ENCODE results near the gene LILRB2.
"Not testable (repeated sequence)": the region's sequence is repeated elsewhere in the genome, so short reads cannot be mapped to it uniquely, and the experiment has no call there.

The LILRB2 gene

DNA sequence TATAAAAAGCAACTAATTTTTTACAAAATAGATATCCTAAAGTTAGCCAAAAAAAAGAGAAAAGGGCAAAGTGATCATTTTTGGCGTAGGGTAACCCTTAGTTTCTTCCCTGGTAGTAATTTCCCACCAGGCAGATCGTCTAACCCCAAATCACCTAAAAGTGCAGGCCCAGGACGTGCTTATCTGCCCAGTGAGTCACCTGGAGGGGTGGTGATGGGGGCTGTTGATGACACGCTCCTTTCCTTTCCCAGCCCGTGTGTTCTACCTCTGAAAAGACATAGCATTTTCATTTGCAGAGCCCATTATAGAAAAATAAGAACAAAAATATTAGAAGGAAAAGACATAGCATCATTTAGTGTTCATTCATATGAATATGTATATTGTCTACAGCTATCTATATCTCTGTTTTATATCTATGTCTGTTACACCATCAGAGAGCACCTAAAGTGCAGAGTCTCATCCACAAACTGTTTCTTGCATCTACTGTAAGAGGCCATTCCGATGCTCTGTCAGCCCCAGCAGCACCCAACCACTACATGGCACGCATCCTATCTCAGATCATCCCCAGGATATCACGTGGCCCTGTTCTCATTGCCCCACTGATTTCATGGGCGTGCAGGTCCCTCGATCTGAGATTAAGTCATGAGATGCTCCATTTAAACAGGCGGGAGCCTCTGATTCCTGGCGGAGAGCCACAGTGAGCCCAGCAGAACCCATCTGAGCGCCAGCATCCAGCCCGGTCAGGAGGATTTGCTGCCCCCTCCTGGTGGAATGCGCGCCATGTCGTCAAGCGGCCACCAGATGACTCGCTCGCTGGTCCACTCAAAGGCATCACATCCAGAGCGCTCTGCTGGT lies 49.6 kb downstream of the LILRB2 start:
- no peaks in the 10 kb centered on the region for H3K9me3 ChIP-seq (ENCODE audit: low read length)
- no peak overlapping the region for H3K27ac ChIP-seq (ENCODE audit: low read depth, low read length)
- no peaks in the 10 kb centered on the region for H3K27me3 ChIP-seq (ENCODE audit: control insufficient read depth in 1 of 2, insufficient read depth in 2 of 2, low read length in 2 of 2)
- H3K36me3 ChIP-seq (ENCODE audit: insufficient read depth, low read length) = no peaks in the 10 kb centered on the region
- H3K9ac ChIP-seq (ENCODE audit: low read length) = no peak overlapping the region
- H3K4me3 ChIP-seq (ENCODE audit: low read depth in 1 of 2, low read length in 2 of 2) = no peak overlapping the region
- H3K4me1 ChIP-seq (ENCODE audit: insufficient read depth, low read length) = no peaks in the 10 kb centered on the region

DNA sequence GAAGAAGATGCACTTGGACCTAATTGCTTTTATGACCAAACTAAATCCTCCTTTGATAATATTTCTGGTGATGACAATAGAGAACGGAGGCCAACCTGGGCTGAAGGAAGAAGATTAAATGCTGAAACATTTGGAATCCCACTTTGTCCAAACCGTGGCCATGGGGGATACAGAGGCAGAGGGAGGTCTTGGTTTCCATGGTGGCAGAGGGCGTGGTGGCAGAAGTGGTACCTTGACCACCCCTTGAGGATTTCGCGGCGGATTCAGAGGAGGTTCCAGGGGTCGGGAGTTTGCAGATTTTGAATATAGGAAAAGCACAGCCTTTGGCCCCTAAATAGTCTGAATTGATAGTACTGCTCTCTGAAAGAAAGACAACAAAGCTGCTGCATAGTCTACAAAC lies 50.9 kb downstream of the LILRB2 start:
- no peaks in the 10 kb centered on the region for H3K9me3 ChIP-seq (ENCODE audit: low read length)
- H3K27me3 ChIP-seq (ENCODE audit: control insufficient read depth in 1 of 2, insufficient read depth in 2 of 2, low read length in 2 of 2) = no peaks in the 10 kb centered on the region
- H3K27ac ChIP-seq (ENCODE audit: low read depth, low read length) = no peak overlapping the region
- H3K9ac ChIP-seq (ENCODE audit: low read length) = no peak overlapping the region
- H3K4me3 ChIP-seq (ENCODE audit: low read depth in 1 of 2, low read length in 2 of 2) = no peak overlapping the region
- no peaks in the 10 kb centered on the region for H3K36me3 ChIP-seq (ENCODE audit: insufficient read depth, low read length)
- no peaks in the 10 kb centered on the region for H3K4me1 ChIP-seq (ENCODE audit: insufficient read depth, low read length)

DNA sequence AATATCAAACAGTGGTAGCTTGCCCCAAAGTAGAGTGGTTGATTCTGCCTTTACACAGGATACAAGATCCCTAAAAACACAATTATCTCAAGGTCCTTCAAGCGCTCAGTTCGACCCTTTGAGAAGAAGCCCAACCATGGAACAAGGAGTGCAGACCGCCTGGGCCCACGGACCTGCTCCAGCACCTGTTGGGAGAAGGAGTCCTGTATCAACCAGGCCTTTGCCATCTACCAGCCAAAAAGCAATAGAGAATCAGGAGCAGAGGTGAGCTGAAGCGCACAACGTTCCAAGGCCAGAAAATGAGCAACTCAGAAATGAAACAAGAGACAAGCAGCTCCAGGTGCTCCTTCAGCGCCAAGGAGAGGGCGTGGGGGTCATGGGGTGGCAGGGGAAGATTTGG lies 51.8 kb downstream of the LILRB2 start:
- no peaks in the 10 kb centered on the region for H3K36me3 ChIP-seq (ENCODE audit: insufficient read depth, low read length)
- no peaks in the 10 kb centered on the region for H3K4me1 ChIP-seq (ENCODE audit: insufficient read depth, low read length)
- no peak overlapping the region for H3K9ac ChIP-seq (ENCODE audit: low read length)
- H3K27ac ChIP-seq (ENCODE audit: low read depth, low read length) = no peak overlapping the region
- H3K27me3 ChIP-seq (ENCODE audit: control insufficient read depth in 1 of 2, insufficient read depth in 2 of 2, low read length in 2 of 2) = no peaks in the 10 kb centered on the region
- H3K9me3 ChIP-seq (ENCODE audit: low read length) = no peaks in the 10 kb centered on the region
- H3K4me3 ChIP-seq (ENCODE audit: low read depth in 1 of 2, low read length in 2 of 2) = no peak overlapping the region

DNA sequence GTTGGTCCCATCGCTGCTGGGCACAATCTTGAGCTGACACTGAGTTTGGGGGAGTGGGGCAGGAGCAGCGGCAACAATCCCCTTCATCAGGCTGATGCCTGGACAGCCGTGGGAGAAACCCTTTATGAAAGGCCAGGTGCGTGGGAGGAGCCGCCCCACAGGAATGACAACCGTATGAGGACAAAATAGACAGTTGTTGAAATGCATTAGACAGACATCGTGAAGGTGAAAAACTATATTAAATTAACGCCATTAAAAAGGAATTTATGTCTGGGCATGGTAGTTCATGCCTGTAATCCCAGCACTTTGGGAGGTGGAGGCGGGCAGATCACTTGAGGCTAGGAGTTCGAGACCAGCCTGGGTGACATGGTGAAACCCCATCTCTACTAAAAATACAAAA lies 56.3 kb downstream of the LILRB2 start:
- H3K9ac ChIP-seq (ENCODE audit: low read length); H3K4me3 ChIP-seq (ENCODE audit: low read depth in 1 of 2, low read length in 2 of 2); H3K27me3 ChIP-seq (ENCODE audit: control insufficient read depth in 1 of 2, insufficient read depth in 2 of 2, low read length in 2 of 2); H3K27ac ChIP-seq (ENCODE audit: low read depth, low read length); H3K4me1 ChIP-seq (ENCODE audit: insufficient read depth, low read length); H3K36me3 ChIP-seq (ENCODE audit: insufficient read depth, low read length); H3K9me3 ChIP-seq (ENCODE audit: low read length): not testable (repeated sequence)

DNA sequence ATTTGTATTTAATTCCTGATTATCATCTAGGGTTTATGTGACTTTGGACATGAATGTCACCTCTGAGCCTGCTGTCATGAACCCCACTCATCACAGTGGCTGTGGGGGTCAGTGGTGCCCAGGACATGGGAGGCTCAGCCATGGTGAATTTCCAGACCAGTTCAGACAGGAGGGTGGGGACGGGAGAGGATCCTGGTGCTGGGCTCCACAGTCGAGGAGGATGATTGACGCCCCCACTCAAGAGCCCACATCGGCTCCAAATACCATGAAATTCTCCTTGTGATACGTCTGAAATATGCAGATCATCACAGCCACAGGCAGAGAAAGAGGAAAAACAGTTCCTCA lies 57.0 kb downstream of the LILRB2 start:
- not testable (repeated sequence) for H3K9me3 ChIP-seq (ENCODE audit: low read length); H3K9ac ChIP-seq (ENCODE audit: low read length); H3K4me1 ChIP-seq (ENCODE audit: insufficient read depth, low read length); H3K27ac ChIP-seq (ENCODE audit: low read depth, low read length); H3K27me3 ChIP-seq (ENCODE audit: control insufficient read depth in 1 of 2, insufficient read depth in 2 of 2, low read length in 2 of 2); H3K4me3 ChIP-seq (ENCODE audit: low read depth in 1 of 2, low read length in 2 of 2); H3K36me3 ChIP-seq (ENCODE audit: insufficient read depth, low read length)

All from muscle layer of colon (tissue), 2 donors.